K562 (cell line): ENCODE results near the gene CHEK2. TPM values are rescaled to one million over a fixed set of nuclear protein-coding genes. Genes with fewer than 3 reads are reported as not detected.

Experiments used
- ASH1L ChIP-seq: fragments of 450-650 bp; IDR thresholded peaks from 2 replicates; pipeline ENCODE4 v1.6.1; 2018; ENCODE audit warnings: borderline replicate concordance, mild to moderate bottlenecking, low read depth; ENCODE audit not compliant: partially characterized antibody
- DDX20 ChIP-seq: fragments of 450-650 bp; IDR thresholded peaks from 2 replicates; pipeline ENCODE4 v1.6.1; 2016; ENCODE audit warnings: missing genetic modification characterization, low read depth, mild to moderate bottlenecking, missing compliant biosample characterization, moderate library complexity
- NCOA2 ChIP-seq, 2 experiments: fragments of 450-650 bp; IDR thresholded peaks; 2 replicates each; pipeline ENCODE4 v1.6.1; 2018; ENCODE audit warnings: mild to moderate bottlenecking in 2 of 2, moderate library complexity in 1 of 2; ENCODE audit not compliant: partially characterized antibody in 2 of 2
- ZNF592 ChIP-seq: fragments of 450-650 bp; IDR thresholded peaks from 2 replicates; pipeline ENCODE4 v1.6.1; 2017; ENCODE audit warnings: antibody characterized with exemption, mild to moderate bottlenecking
- polyA plus RNA-seq, 8 experiments: library from polyadenylated mRNA; depleted of rRNA in 4 of 8; stranded (reverse) in 5 of 8; unstranded in 3 of 8; fragments of >200 nt; fragmentation: Nextera tagmentation in 2 of 8; fragmentation: Illumina TruSeq in 1 of 8; extraction: Ambion mirVana in 2 of 8; extraction: Trizol in 1 of 8; gene quantifications; 2 replicates each; pipeline versions ENCODE4 v1.2.1 to v1.2.3, GENCODE V29; 2011 to 2014; ENCODE audit warnings: inconsistent platforms in 1 of 8, missing spikeins in 1 of 8
- total RNA-seq, 7 experiments: library from RNA; depleted of rRNA in 6 of 7; stranded (reverse); fragments of >200 nt in 6 of 7; fragmentation: Illumina TruSeq in 2 of 7; extraction: Trizol in 2 of 7; gene quantifications; 2 replicates each; pipeline versions ENCODE4 v1.2.1 to v1.2.3, GENCODE V29; 2011 to 2021; ENCODE audit warnings: low replicate concordance in 1 of 7

The CHEK2 gene
- total and polyA plus RNA-seq, 9 of the 15 experiments (the other 6 are each of a cell fraction or from before 2014, with no cell fraction given) = 28.7 to 102 (median 58.0) TPM

DNA sequence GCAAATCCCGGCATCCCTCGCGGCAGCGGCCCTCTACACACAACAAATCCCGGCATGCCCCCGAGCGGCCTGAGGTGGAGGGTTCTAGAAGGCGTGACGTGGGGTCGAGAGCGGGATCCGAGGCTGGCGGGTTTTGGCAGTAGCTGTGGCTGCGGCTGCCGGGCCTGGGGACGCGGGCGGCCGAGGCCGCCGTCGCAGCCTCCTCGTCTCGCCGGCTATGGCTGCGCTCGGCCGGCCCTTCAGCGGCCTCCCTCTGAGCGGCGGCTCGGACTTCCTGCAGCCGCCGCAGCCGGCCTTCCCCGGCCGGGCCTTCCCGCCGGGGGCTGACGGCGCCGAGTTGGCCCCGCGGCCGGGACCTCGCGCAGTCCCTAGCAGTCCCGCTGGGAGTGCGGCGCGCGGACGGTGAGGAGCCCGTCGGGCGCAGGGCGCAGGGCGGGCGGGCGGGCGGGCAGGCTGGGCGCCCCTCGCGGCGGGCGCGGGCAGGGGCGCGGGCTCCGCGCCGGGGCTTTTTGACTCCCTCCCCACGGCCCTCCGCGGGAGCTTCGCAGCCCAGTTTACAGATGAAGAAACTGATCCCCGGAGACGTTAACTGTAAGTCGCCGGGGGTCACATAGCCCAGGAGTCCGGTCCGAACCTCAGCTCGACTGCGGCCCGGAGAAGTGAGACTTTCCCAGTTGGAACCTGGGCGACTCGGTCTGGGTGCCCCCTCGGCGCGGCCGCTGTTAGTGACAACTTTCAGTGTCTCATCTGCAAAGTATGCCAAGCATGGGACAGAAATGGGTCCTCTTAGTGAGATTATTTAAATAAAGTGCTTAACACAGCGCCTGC is 31.2 kb upstream of the CHEK2 start, which contains the start of gene CCDC117 (continued):
- no peak for TF ChIP-seq NCOA2 (IDR thresholded peaks at IDR 0.05; ENCODE audit: partially characterized antibody in 2 of 2)
- no peak for TF ChIP-seq ASH1L
- peak; percentile 23; the same call in 1 of the 2 replicates for TF ChIP-seq ZNF592
- no peak for TF ChIP-seq DDX20 (tag)
